SIG-M5 treated with dmso at 0.1 percent for 504 hours (cell line): Measurements from ENCODE around the gene CACNA1H.

Experiments
- DNase-seq: peaks from one replicate; lab custom pipeline; 2025; ENCODE audit not compliant: unreplicated experiment; lab: John Stamatoyannopoulos, UW

CACNA1H gene

GRCh38 chr16:1152651-1153259 is at the start of gene CACNA1H:
Gene CACNA1H, plus strand, starts transcription at chr16:1153106. Its CDS starts 632 bp downstream, at chr16:1153738.
- no peak for DNase-seq

DNA sequence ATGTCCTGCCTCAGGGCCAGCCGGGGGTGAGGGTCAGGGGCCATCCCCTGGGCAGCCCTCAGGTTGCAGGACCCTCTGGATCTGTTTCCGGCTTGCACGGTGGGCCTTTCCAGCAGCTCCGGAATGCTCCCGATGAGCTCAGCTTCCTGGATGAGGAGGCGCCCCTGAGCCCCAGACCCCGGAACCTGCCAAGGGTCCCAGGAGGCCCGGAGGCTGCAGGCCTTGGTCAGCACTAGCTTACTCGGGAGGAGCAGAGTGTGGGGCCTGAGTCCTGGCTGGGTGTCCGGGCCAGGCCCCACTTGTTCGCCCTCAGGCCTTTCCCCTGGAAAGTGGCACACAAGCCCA is 49.3 kb upstream of the CACNA1H start:
- DNase-seq: no peak

DNA sequence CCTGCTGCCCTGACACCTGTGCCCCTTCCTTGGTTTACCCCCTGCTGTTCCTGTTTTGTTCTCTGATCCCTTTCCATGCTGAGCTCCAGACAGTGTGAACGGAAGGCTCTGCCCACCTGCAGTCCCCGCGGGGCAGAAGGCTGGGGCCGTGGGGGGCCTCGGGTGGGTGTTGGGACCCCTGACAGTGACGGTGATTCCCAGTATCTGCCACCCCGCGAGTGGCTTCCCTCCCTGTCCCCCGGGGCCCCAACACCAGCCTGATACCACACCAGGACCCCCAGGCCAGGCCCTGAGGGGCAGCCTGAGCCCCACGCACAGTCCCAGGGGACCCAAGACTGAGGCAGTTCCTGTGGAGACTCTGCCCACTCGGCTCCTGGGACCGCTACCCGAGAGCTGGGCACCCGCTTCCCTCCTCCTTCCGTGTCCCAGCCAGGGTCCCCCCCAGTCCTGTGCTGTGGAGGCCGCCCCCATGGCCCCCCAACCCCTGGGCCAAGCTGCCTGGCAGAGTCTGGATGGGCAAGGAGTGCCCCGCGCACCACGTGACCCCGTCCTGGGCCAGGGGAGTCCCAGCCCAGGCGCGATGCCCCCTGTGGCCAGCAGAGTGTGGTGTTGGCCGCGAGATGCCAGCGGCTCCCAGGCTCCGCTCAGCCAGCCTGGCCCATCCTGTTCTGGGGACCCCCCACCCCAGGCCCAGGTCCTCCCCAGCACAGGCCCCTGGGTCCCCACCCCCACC is 46.9 kb upstream of the CACNA1H start:
- no peak for DNase-seq

GRCh38 chr16:1106659-1107058 is 46.2 kb upstream of the CACNA1H start:
- DNase-seq: no peak

DNA sequence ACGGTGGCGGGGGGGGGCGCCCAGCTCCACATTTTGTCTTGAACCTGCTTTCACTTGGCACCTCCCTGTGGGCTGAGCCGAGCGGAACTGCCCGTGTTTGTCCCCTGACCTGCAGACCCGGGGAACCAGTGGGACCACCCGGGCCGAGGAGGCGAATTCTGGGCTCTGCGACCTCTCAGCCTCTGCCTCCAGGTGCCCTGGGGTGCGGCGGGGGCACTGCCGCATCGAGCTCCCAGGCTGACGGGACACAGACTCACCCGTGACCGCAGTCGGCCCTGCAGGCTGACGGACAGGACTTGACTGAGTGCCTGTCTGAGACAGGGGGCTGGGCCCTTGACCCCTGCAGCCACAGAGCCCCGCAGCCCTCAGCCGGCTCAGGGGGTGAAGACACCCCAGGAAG is 45.8 kb upstream of the CACNA1H start:
- no peak for DNase-seq

DNA sequence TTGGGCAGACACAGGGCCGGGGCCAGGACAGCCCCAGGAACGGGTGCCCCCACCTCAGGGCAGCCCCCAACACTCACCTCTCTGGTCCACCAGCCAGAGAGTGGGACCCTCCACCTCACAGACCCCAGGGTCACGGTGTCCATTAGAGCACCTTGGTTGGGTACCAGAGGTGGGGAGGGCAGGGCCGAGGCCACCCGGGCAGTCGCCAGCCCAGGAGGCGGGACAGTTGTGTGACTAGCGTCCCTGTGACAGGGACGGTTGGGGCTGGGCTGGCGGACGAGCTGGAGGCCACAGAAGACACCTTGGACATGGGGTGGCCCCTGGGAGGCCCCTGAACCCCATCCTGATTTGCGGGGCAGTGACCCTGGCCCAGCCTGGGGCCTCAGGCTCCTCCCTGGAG is 45.2 kb upstream of the CACNA1H start:
- DNase-seq: no peak

DNA sequence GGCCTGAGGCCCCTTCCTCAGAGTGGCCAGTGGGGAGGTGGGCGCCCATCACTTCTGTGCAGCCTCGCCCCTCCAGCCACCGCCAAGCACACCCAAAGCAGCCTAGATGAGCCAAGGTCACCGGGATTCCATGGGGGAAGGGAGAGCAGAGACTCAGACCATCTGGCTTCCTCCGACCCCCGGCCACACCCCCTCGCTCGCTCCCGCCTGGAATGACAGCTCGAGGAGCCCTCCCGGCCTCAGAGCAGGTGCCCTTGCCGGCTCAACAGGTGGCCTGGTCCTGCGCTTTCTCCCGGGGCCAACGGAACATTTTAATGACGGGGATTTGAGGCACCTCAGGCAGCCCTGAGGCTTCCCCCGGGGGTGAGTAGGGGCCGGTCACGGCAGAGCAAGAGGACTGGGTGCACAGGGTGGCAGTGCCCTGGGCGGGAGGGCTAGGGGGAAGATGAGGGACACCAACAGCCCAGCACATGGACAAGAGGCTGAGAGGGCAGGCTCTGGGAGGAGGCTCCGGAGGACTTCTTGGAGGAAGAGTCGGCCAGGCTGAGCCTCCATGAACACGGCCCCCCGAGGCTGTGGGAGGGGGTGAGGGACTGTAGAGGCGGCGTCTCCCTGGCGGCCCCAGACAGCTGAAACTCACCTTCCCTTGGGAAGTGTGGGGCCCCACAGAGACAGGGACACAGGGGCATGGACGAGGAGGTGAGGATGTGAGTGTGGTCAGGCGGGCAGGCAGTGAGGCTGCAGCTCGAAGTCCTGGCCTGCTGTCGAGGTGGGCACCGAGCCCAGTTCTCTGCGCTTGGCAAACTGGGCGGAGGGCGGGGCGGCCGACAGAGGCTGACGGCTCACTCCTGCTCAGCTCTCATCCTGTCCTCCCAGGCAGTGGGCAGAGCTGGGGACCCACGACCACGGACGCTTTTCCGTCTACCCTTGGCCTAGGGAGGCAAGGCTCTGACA is 44.3 kb upstream of the CACNA1H start:
- DNase-seq: no peak

- no peak for DNase-seq
Observed at GRCh38 chr16:1109648-1110047, 43.3 kb upstream of the CACNA1H start.

- DNase-seq: no peak
Observed at GRCh38 chr16:1112506-1113184, 40.3 kb upstream of the CACNA1H start.

GRCh38 chr16:1113489-1113888 is 39.4 kb upstream of the CACNA1H start:
- no peak for DNase-seq

- DNase-seq: no peak
Observed at GRCh38 chr16:1113889-1114526, 38.9 kb upstream of the CACNA1H start.

DNA sequence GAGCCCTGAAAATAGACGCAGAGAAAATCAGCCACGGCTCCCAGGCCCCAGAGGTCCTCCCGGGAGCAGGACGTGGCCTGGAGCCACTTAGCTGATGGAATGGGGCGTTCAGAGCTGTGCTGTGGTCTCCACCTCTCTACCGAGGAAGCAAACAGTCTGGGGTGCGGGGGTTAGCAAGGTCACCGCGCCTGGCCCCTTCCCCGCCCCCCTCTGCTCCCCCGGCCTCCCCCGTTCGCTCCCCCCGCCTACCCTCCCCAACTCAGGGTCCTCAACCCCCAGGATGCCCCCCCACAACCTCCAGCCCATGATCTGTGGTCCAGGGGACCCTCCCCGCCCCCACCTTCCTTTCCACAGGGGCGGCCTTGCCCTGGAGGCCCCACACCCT is 36.2 kb upstream of the CACNA1H start:
- no peak for DNase-seq

DNA sequence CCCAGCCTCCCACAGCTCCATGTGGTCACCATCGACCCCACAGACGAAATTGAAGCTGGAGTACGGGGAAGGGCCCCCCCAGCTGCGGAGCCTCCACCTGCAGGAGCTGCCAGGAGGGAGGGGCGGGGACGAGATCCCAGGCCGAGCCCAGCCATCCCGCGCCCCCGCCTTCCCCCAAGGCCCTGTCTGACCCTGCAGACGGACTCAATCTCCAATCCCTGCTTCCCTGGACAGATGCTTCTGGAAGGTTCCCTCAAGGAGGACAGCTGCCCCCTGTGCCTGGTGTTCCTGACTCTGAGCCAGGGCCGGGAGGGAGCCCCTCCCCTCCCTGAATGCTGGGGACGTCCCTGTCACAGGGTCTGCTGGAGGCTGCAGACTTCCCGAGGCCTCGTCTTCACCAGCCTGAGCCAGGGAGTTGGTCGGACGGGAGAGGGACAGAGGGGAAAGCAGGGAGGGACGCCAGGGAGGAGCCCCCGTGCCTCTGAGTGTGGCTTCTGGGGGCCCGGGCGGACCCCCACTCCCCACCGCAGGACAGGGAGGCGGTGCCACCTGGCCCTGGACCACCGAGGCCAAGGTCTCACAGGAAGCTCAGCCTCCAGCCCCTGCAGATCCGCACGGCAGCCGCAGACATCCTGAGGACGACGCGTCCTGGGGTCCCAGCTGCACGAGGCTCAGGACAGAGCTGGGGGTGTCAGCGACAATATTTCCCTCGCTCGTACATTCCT is 35.6 kb upstream of the CACNA1H start:
- no peak for DNase-seq

- DNase-seq: no peak
Observed at GRCh38 chr16:1117926-1118325, 35.0 kb upstream of the CACNA1H start.

DNA sequence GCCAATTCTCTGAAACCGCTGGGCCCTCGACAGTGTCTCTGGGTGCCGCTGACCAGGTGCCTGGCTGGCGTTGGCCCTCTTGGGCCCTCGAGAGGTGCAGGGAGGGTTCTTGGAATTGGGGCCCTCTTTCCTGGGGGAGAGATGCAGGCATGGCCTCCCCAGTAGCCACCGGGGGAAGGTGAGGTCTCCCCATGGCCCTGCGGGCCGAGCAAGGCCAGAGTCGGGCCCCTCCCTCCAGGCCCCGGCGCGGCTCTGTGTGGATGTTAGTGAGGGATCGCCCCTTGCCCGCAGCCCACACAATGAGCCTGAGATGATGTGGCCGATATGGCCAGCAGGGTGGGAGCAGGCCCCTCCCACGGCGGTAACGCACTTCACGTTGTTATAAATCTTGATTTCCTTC is 33.8 kb upstream of the CACNA1H start:
- DNase-seq: no peak

DNA sequence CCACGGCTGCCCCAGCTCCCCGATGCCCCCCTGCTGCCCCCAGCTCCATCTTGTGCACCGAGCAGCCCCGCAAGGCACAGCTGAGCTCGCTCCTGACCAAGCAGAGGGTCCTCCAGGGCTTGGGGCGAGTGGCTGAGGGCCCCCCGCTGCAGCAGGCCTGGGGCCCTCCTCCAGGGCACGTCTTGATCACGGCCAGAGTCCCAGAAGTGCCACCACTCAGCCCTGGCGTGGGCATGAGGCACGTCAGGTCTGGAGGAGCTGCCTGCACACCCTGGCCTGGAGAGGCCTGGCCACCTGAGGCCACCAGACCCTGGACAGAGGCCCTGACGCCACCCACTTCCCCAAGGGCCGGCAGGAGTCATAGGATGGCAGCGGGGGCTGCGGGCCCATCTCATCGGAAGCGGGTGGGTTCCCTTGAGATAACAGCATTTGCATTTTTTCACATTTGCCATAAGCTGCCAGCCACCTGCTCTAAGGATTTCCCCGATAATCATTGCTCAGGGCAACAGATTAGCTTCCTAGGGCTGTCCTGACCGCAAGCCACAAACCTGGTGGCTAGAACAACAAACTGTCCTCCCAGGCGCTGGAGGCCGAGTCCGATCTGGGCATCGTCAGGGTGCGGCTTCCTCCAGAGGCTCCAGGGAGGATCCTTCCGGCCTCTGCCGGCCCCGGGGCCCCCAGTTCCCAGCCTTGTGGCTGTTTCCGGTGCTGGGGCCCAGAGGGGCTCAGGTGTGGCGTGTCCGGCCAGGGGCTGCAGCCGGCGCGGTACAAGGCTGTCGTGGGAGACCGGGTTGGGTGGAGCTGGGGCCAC is 32.9 kb upstream of the CACNA1H start:
- no peak for DNase-seq

DNA sequence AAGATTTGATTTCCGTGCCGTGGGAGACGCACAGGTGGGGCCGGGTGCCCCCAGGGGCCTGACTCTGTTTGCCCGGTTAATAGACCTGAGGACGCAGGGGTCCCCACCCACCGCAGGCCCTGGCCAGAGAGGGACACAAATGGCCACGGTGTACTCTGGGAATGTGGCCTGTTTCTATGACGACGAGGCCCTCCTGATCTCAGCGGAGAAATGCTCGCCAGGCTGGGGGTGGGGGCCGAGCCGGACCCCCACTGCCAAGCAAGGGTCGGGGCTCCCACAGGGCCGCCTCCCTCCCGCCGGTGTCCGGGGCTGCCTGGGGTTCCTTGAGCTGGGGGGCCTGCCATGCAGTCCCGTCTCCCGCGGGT is 32.3 kb upstream of the CACNA1H start:
- DNase-seq: no peak

GRCh38 chr16:1121009-1121408 is 31.9 kb upstream of the CACNA1H start:
- no peak for DNase-seq

GRCh38 chr16:1121601-1122397 is 31.1 kb upstream of the CACNA1H start:
- DNase-seq: no peak
